Endothelial cell (in vitro differentiated cells): ENCODE results near the gene USP34. TPM values are rescaled to one million over a fixed set of nuclear protein-coding genes. Genes with fewer than 3 reads are reported as not detected.

Source experiments
- DNase-seq: peaks from one replicate; pipeline ENCODE4 v3.0.0; 2021; ENCODE audit warnings: low spot score
- H3K27ac Mint-ChIP-seq: one replicate; pipeline ENCODE4 v1.8.0; 2021; ENCODE audit warnings: mixed read lengths, inconsistent platforms; ENCODE audit not compliant: unreplicated experiment
- H3K27me3 Mint-ChIP-seq: one replicate; pipeline ENCODE4 v1.8.0; 2021; ENCODE audit warnings: mild to moderate bottlenecking, moderate library complexity, mixed read lengths, inconsistent platforms; ENCODE audit not compliant: unreplicated experiment
- H3K36me3 Mint-ChIP-seq: one replicate; pipeline ENCODE4 v1.8.0; 2021; ENCODE audit warnings: mild to moderate bottlenecking, low read depth, mixed read lengths, inconsistent platforms; ENCODE audit not compliant: unreplicated experiment
- H3K4me1 Mint-ChIP-seq: one replicate; pipeline ENCODE4 v1.8.0; 2021; ENCODE audit warnings: mild to moderate bottlenecking, mixed read lengths, inconsistent platforms; ENCODE audit not compliant: unreplicated experiment
- H3K4me3 Mint-ChIP-seq: one replicate; pipeline ENCODE4 v1.8.0; 2021; ENCODE audit warnings: mild to moderate bottlenecking, mixed read lengths, inconsistent platforms; ENCODE audit not compliant: unreplicated experiment
- H3K9me3 Mint-ChIP-seq: one replicate; pipeline ENCODE4 v1.8.0; 2021; ENCODE audit warnings: mixed read lengths, inconsistent platforms; ENCODE audit not compliant: unreplicated experiment
- CTCF ChIP-seq: fragments of 200-600 bp; sonication (generic); IDR thresholded peaks from one replicate; pipeline ENCODE4 v1.5.0; 2021; ENCODE audit warnings: antibody characterized with exemption; ENCODE audit not compliant: unreplicated experiment
- total RNA-seq: library from RNA; stranded (reverse); fragmentation: NEBNext Ultra II Directional; extraction: Animal tissue kit (Norgen Biotek cat#: 25700); gene quantifications from one replicate; pipeline ENCODE4 v1.2.1, GENCODE V29; 2021; ENCODE audit not compliant: unreplicated experiment

USP34 gene
- total RNA-seq, 1 donor from 2014 or later: 97.4 TPM

GRCh38 chr2:61272421-61273070, 198.3 kb downstream of the USP34 start:
- H3K27me3 Mint-ChIP-seq: no peaks in the 10 kb centered on the region
- DNase-seq: no peak
- H3K27ac Mint-ChIP-seq: no peak overlapping the region
- H3K9me3 Mint-ChIP-seq: no peaks in the 10 kb centered on the region
- no peak for TF ChIP-seq CTCF
- peaks cover 20% of the 10 kb centered on the region for H3K36me3 Mint-ChIP-seq
- no peaks in the 10 kb centered on the region for H3K4me1 Mint-ChIP-seq
- no peak overlapping the region for H3K4me3 Mint-ChIP-seq

- Mint-ChIP-seq H3K9me3 (no peaks in the 10 kb centered on the region), H3K27ac (no peak overlapping the region), H3K27me3 (no peaks in the 10 kb centered on the region), H3K36me3 (peaks cover 21% of the 10 kb centered on the region), H3K4me1 (no peaks in the 10 kb centered on the region), H3K4me3 (no peak overlapping the region)
- TF ChIP-seq CTCF: no peak
- DNase-seq: no peak
Measured at GRCh38 chr2:61268249-61268648, 202.6 kb downstream of the USP34 start.

- H3K4me3 Mint-ChIP-seq: no peak overlapping the region
- TF ChIP-seq CTCF: no peak
- peaks cover 13% of the 10 kb centered on the region for H3K36me3 Mint-ChIP-seq
- H3K27ac Mint-ChIP-seq: no peak overlapping the region
- no peak for DNase-seq
- H3K9me3 Mint-ChIP-seq: no peaks in the 10 kb centered on the region
- H3K27me3 Mint-ChIP-seq: no peaks in the 10 kb centered on the region
- no peaks in the 10 kb centered on the region for H3K4me1 Mint-ChIP-seq
Measured at GRCh38 chr2:61266632-61267505, 204.0 kb downstream of the USP34 start.

- Mint-ChIP-seq H3K4me1 (no peaks in the 10 kb centered on the region), H3K27me3 (no peaks in the 10 kb centered on the region), H3K27ac (no peak overlapping the region), H3K9me3 (no peaks in the 10 kb centered on the region), H3K36me3 (peaks cover 13% of the 10 kb centered on the region), H3K4me3 (no peak overlapping the region)
- DNase-seq: no peak
- no peak for TF ChIP-seq CTCF
Measured at GRCh38 chr2:61263830-61264229, 207.1 kb downstream of the USP34 start.

- no peak overlapping the region for H3K4me3 Mint-ChIP-seq
- no peaks in the 10 kb centered on the region for H3K9me3 Mint-ChIP-seq
- DNase-seq: no peak
- no peaks in the 10 kb centered on the region for H3K4me1 Mint-ChIP-seq
- TF ChIP-seq CTCF: no peak
- peaks cover 16% of the 10 kb centered on the region for H3K36me3 Mint-ChIP-seq
- no peaks in the 10 kb centered on the region for H3K27me3 Mint-ChIP-seq
- no peak overlapping the region for H3K27ac Mint-ChIP-seq
Measured at GRCh38 chr2:61262699-61263098, 208.2 kb downstream of the USP34 start.
